Measurements from ENCODE around the gene PDZD2.

Gene PDZD2

GRCh38 chr5:31671339-31671741 lies 32.4 kb downstream of the PDZD2 start:
- Histone ChIP-seq H3K27ac (no peak overlapping the region), H3K36me3 (no peaks in the 10 kb centered on the region), H3K4me3 (ENCODE audit: low read depth in 1 of 2, low read length in 1 of 2) (no peak overlapping the region), H3K9me3 (no peaks in the 10 kb centered on the region), H3K4me1 (ENCODE audit: control insufficient read depth in 1 of 2, insufficient read depth in 1 of 2, low read depth in 1 of 2, low read length in 1 of 2) (no peaks in the 10 kb centered on the region), H3K27me3 (no peaks in the 10 kb centered on the region)
- no peak for TF ChIP-seq CTCF (IDR thresholded peaks at IDR 0.05)

GRCh38 chr5:31674371-31674951 lies 35.5 kb downstream of the PDZD2 start:
- H3K27ac ChIP-seq, result no peak overlapping the region
- H3K36me3 ChIP-seq, result no peaks in the 10 kb centered on the region
- H3K4me1 ChIP-seq (ENCODE audit: control insufficient read depth in 1 of 2, insufficient read depth in 1 of 2, low read depth in 1 of 2, low read length in 1 of 2), result no peaks in the 10 kb centered on the region
- no peaks in the 10 kb centered on the region for H3K27me3 ChIP-seq
- no peaks in the 10 kb centered on the region for H3K9me3 ChIP-seq
- H3K4me3 ChIP-seq (ENCODE audit: low read depth in 1 of 2, low read length in 1 of 2), result no peak overlapping the region
- TF ChIP-seq CTCF (IDR thresholded peaks at IDR 0.05), result no peak

- no peaks in the 10 kb centered on the region for H3K4me1 ChIP-seq (ENCODE audit: control insufficient read depth in 1 of 2, insufficient read depth in 1 of 2, low read depth in 1 of 2, low read length in 1 of 2)
- no peaks in the 10 kb centered on the region for H3K36me3 ChIP-seq
- H3K27ac ChIP-seq, result no peak overlapping the region
- no peak for TF ChIP-seq CTCF (IDR thresholded peaks at IDR 0.05)
- H3K27me3 ChIP-seq, result no peaks in the 10 kb centered on the region
- no peak overlapping the region for H3K4me3 ChIP-seq (ENCODE audit: low read depth in 1 of 2, low read length in 1 of 2)
- no peaks in the 10 kb centered on the region for H3K9me3 ChIP-seq
These were observed 36.5 kb downstream of the PDZD2 start for GRCh38 chr5:31675472-31675871.

- no peaks in the 10 kb centered on the region for H3K27me3 ChIP-seq
- H3K36me3 ChIP-seq, result no peaks in the 10 kb centered on the region
- TF ChIP-seq CTCF (IDR thresholded peaks at IDR 0.05), result no peak
- no peaks in the 10 kb centered on the region for H3K4me1 ChIP-seq (ENCODE audit: control insufficient read depth in 1 of 2, insufficient read depth in 1 of 2, low read depth in 1 of 2, low read length in 1 of 2)
- no peak overlapping the region for H3K4me3 ChIP-seq (ENCODE audit: low read depth in 1 of 2, low read length in 1 of 2)
- no peak overlapping the region for H3K27ac ChIP-seq
- no peaks in the 10 kb centered on the region for H3K9me3 ChIP-seq
These were observed 39.2 kb downstream of the PDZD2 start for GRCh38 chr5:31678180-31678579.

- TF ChIP-seq CTCF (IDR thresholded peaks at IDR 0.05), result no peak
- H3K4me1 ChIP-seq (ENCODE audit: control insufficient read depth in 1 of 2, insufficient read depth in 1 of 2, low read depth in 1 of 2, low read length in 1 of 2), result no peaks in the 10 kb centered on the region
These were observed 41.6 kb downstream of the PDZD2 start for GRCh38 chr5:31680528-31680927.

GRCh38 chr5:31682025-31682424 lies 43.1 kb downstream of the PDZD2 start:
- Histone ChIP-seq H3K9me3 (no peaks in the 10 kb centered on the region), H3K36me3 (no peaks in the 10 kb centered on the region), H3K4me3 (ENCODE audit: low read depth in 1 of 2, low read length in 1 of 2) (no peak overlapping the region), H3K27ac (no peak overlapping the region), H3K27me3 (no peaks in the 10 kb centered on the region), H3K4me1 (ENCODE audit: control insufficient read depth in 1 of 2, insufficient read depth in 1 of 2, low read depth in 1 of 2, low read length in 1 of 2) (no peaks in the 10 kb centered on the region)
- no peak for TF ChIP-seq CTCF (IDR thresholded peaks at IDR 0.05)

More at GRCh38 chr5:31680528-31680927, 41.6 kb downstream of the PDZD2 start:
- Histone ChIP-seq H3K27ac (no peak overlapping the region), H3K36me3 (no peaks in the 10 kb centered on the region), H3K4me3 (ENCODE audit: low read depth in 1 of 2, low read length in 1 of 2) (no peak overlapping the region), H3K9me3 (no peaks in the 10 kb centered on the region), H3K27me3 (no peaks in the 10 kb centered on the region)

Data from neutrophil (primary cell).